SU-DHL-6 (cell line): ENCODE measurements around the gene MFAP5.

Experiments
- H2AFZ ChIP-seq: fragments of 200-600 bp; sonication (generic); 2 replicates; pipeline ENCODE4 v1.6.1; 2014; ENCODE audit warnings: low read depth, mild to moderate bottlenecking, moderate library complexity, mixed read lengths, antibody characterized with exemption, low read length; ENCODE audit not compliant: severe bottlenecking
- H3F3A ChIP-seq: fragments of 200-600 bp; shearing (Covaris generic); 2 replicates; pipeline ENCODE4 v1.6.0; 2016; ENCODE audit warnings: antibody characterized with exemption, mild to moderate bottlenecking; ENCODE audit not compliant: insufficient read depth
- H3K27ac ChIP-seq: fragments of 200-600 bp; sonication (generic); 2 replicates; pipeline ENCODE4 v1.5.1; 2016; ENCODE audit warnings: low read depth, mild to moderate bottlenecking, low read length, moderate library complexity, mixed read lengths
- H3K27me3 ChIP-seq: fragments of 200-600 bp; sonication (generic), shearing (Covaris generic); 2 replicates; pipeline ENCODE4 v1.6.0; 2014; ENCODE audit warnings: mild to moderate bottlenecking, low read length
- H3K36me3 ChIP-seq: fragments of 200-600 bp; sonication (generic); 2 replicates; pipeline ENCODE4 v1.6.1; 2014; ENCODE audit warnings: mild to moderate bottlenecking, low read length, mixed read lengths
- H3K4me2 ChIP-seq: fragments of 300-600, 200-600 bp; shearing (Covaris generic), sonication (generic); 2 replicates; pipeline ENCODE4 v1.6.0; 2014; ENCODE audit warnings: low read length, low read depth, mild to moderate bottlenecking; ENCODE audit not compliant: poor library complexity, severe bottlenecking
- H3K4me3 ChIP-seq: fragments of 200-600 bp; sonication (generic); 2 replicates; pipeline ENCODE4 v1.5.1; 2014; ENCODE audit warnings: antibody characterized with exemption, low read length, mild to moderate bottlenecking, mixed read lengths; ENCODE audit not compliant: insufficient read depth, poor library complexity, severe bottlenecking
- H3K79me2 ChIP-seq: fragments of 200-600 bp; sonication (generic); 2 replicates; pipeline ENCODE4 v1.6.1; 2014; ENCODE audit warnings: mild to moderate bottlenecking, low read length, moderate library complexity; ENCODE audit not compliant: insufficient read depth
- H3K9ac ChIP-seq: fragments of 200-600 bp; sonication (generic); 2 replicates; pipeline ENCODE4 v1.7.0; 2014; ENCODE audit warnings: mild to moderate bottlenecking, low read length
- H3K9me2 ChIP-seq: fragments of 200-600 bp; sonication (generic); replicated peaks from 2 replicates; pipeline ENCODE4 v1.6.1; 2014; ENCODE audit warnings: low read length; ENCODE audit not compliant: insufficient read depth
- H3K9me3 ChIP-seq: fragments of 200-600 bp; sonication (generic); 2 replicates; pipeline ENCODE4 v1.6.1; 2014; ENCODE audit warnings: low read length, mixed read lengths; ENCODE audit not compliant: insufficient read depth
- H4K20me1 ChIP-seq: fragments of 200-600 bp; sonication (generic); 2 replicates; pipeline ENCODE4 v1.6.1; 2014; ENCODE audit warnings: low read depth, mild to moderate bottlenecking, antibody characterized with exemption, low read length, moderate library complexity, mixed read lengths
- CTCF ChIP-seq: fragments of 200-600 bp; sonication (generic); IDR thresholded peaks from one replicate; pipeline ENCODE4 v1.5.1; 2017; ENCODE audit warnings: antibody characterized with exemption, mild to moderate bottlenecking, low read length, moderate library complexity; ENCODE audit not compliant: insufficient read depth, poor library complexity, severe bottlenecking
- EZH2phosphoT487 ChIP-seq: fragments of 200-600 bp; sonication (generic), shearing (Covaris generic); conservative IDR thresholded peaks from 2 replicates; pipeline ENCODE4 v1.6.1; 2018; ENCODE audit warnings: mild to moderate bottlenecking, antibody characterized with exemption, low read length, moderate library complexity, mixed read lengths

MFAP5 gene

GRCh38 chr12:8701046-8701660, 38.5 kb upstream of the MFAP5 start:
- no peaks in the 10 kb centered on the region for H3K27me3 ChIP-seq
- no peak overlapping the region for H3K9ac ChIP-seq
- no peak overlapping the region for H3K27ac ChIP-seq
- H3K79me2 ChIP-seq: 0 out of 2 replicates have a peak, but pooled peaks cover 3% of the 10 kb centered on the region
- H3F3A ChIP-seq: no peaks in the 10 kb centered on the region
- H3K9me3 ChIP-seq: no peaks in the 10 kb centered on the region
- no peak overlapping the region for H3K4me2 ChIP-seq
- no peak overlapping the region for H2AFZ ChIP-seq
- H4K20me1 ChIP-seq: no peaks in the 10 kb centered on the region
- no peaks in the 10 kb centered on the region for H3K9me2 ChIP-seq
- H3K4me3 ChIP-seq: no peak overlapping the region
- no peaks in the 10 kb centered on the region for H3K36me3 ChIP-seq
- TF ChIP-seq CTCF (no peak), EZH2phosphoT487 (no peak)

- Histone ChIP-seq H3K4me3 (no peak overlapping the region), H4K20me1 (no peaks in the 10 kb centered on the region), H3K27me3 (no peaks in the 10 kb centered on the region), H3K36me3 (no peaks in the 10 kb centered on the region), H3K79me2 (0 out of 2 replicates have a peak, but pooled peaks cover 3% of the 10 kb centered on the region), H3F3A (no peaks in the 10 kb centered on the region), H3K4me2 (no peak overlapping the region), H3K9ac (no peak overlapping the region), H3K9me2 (no peaks in the 10 kb centered on the region), H3K27ac (no peak overlapping the region), H3K9me3 (no peaks in the 10 kb centered on the region), H2AFZ (no peak overlapping the region)
- TF ChIP-seq CTCF (no peak), EZH2phosphoT487 (no peak)
These were observed 37.1 kb upstream of the MFAP5 start for GRCh38 chr12:8699714-8700113.

- Histone ChIP-seq H4K20me1 (no peaks in the 10 kb centered on the region), H3F3A (no peaks in the 10 kb centered on the region), H3K9ac (peak overlapping the region; percentile 73), H3K79me2 (0 out of 2 replicates have a peak, but pooled peaks cover 3% of the 10 kb centered on the region), H3K27ac (no peak overlapping the region), H3K4me3 (peak overlapping the region; percentile 74), H3K9me3 (no peaks in the 10 kb centered on the region), H3K27me3 (no peaks in the 10 kb centered on the region), H3K4me2 (peak overlapping the region; percentile 62), H3K9me2 (no peaks in the 10 kb centered on the region), H3K36me3 (no peaks in the 10 kb centered on the region), H2AFZ (no peak overlapping the region)
- no peak for TF ChIP-seq CTCF
- TF ChIP-seq EZH2phosphoT487: no peak
These were observed 36.3 kb upstream of the MFAP5 start for GRCh38 chr12:8698879-8699278.
